SK-N-SH (cell line): ENCODE results near the gene ABHD17C.

Experiments used
- EP300 ChIP-seq, 2 experiments: IDR thresholded peaks; 2 replicates each; pipeline versions ENCODE4 v1.4.0 to v1.6.1; 2012; ENCODE audit warnings: borderline replicate concordance in 1 of 2, low read depth in 1 of 2, low read length in 1 of 2
- EZH2phosphoT487 ChIP-seq: fragments of 200-600 bp; sonication (generic); IDR thresholded peaks from 2 replicates; pipeline ENCODE4 v1.6.1; 2017; ENCODE audit warnings: low read depth, mixed run types, mild to moderate bottlenecking, antibody characterized with exemption, moderate library complexity, borderline replicate concordance
- GATA2 ChIP-seq: sonication (generic); formaldehyde crosslinking; IDR thresholded peaks from 2 replicates; pipeline ENCODE4 v1.5.0; 2020; ENCODE audit warnings: mild to moderate bottlenecking, missing genetic modification reagents
- POLR2AphosphoS5 ChIP-seq: IDR thresholded peaks from 2 replicates; pipeline ENCODE4 v1.6.1; 2012; ENCODE audit warnings: low read depth, low read length
- RFX5 ChIP-seq: IDR thresholded peaks from 2 replicates; pipeline ENCODE4 v1.6.1; 2012; ENCODE audit warnings: mild to moderate bottlenecking, improper control_type of control experiment, low read length
- SIN3A ChIP-seq: IDR thresholded peaks from 2 replicates; pipeline ENCODE4 v1.6.1; 2012; ENCODE audit warnings: low read depth, mild to moderate bottlenecking, low read length, moderate library complexity, borderline replicate concordance
- TAF1 ChIP-seq: IDR thresholded peaks from 2 replicates; pipeline ENCODE4 v1.6.1; 2012; ENCODE audit warnings: low read depth, mild to moderate bottlenecking, low read length, moderate library complexity, borderline replicate concordance
- TEAD4 ChIP-seq: IDR thresholded peaks from 2 replicates; pipeline ENCODE4 v1.4.0; 2012; ENCODE audit warnings: mild to moderate bottlenecking, borderline replicate concordance; ENCODE audit not compliant: insufficient read depth
- TF ChIP-seq, protein P1 (sequence below): fragments of 200-600 bp; sonication (generic); IDR thresholded peaks from 2 replicates; pipeline ENCODE4 v1.6.1; 2017; ENCODE audit warnings: antibody characterized with exemption, mild to moderate bottlenecking, moderate library complexity

DNA sequence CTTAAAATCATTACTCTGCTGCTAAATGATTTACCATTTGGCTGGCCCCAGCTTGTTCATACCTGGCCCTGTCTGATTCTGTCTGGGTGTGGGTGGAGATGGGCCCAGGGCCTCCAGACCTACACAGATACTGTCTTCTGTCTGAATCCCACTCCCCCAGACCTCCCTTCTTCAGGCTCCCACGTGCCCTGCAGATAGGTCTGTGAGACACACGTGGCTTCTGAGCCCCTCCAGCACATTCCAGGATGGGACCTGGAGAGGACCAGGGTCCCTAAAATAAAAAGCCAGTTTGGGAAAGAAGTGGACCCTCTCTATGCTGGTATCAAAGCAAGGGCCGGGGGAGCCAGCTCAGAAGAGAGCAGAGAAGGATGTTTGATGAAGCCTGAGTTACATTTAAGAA is 69.4 kb downstream of the ABHD17C start:
- TF ChIP-seq, protein P1, sequence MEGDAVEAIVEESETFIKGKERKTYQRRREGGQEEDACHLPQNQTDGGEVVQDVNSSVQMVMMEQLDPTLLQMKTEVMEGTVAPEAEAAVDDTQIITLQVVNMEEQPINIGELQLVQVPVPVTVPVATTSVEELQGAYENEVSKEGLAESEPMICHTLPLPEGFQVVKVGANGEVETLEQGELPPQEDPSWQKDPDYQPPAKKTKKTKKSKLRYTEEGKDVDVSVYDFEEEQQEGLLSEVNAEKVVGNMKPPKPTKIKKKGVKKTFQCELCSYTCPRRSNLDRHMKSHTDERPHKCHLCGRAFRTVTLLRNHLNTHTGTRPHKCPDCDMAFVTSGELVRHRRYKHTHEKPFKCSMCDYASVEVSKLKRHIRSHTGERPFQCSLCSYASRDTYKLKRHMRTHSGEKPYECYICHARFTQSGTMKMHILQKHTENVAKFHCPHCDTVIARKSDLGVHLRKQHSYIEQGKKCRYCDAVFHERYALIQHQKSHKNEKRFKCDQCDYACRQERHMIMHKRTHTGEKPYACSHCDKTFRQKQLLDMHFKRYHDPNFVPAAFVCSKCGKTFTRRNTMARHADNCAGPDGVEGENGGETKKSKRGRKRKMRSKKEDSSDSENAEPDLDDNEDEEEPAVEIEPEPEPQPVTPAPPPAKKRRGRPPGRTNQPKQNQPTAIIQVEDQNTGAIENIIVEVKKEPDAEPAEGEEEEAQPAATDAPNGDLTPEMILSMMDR = no peak
- TF ChIP-seq EZH2phosphoT487 = no peak
- no peak for TF ChIP-seq POLR2AphosphoS5
- no peak for TF ChIP-seq SIN3A
- TF ChIP-seq GATA2 (CRISPR knock-in tag) = no peak
- TF ChIP-seq EP300 (IDR thresholded peaks at IDR 0.05; ENCODE audit: borderline replicate concordance in 1 of 2, low read depth in 1 of 2, low read length in 1 of 2) = no peak
- no peak for TF ChIP-seq RFX5
- no peak for TF ChIP-seq TAF1
- TF ChIP-seq TEAD4 = no peak
